Panc1 (cell line): ENCODE results near the gene HSPB8.

Source experiments
- CTCF ChIP-seq: fragments of 450-650 bp; IDR thresholded peaks from 2 replicates; pipeline ENCODE4 v1.5.1; 2017; ENCODE audit warnings: mild to moderate bottlenecking
- POLR2AphosphoS5 ChIP-seq: IDR thresholded peaks from 2 replicates; pipeline ENCODE4 v1.6.1; 2012; ENCODE audit warnings: mild to moderate bottlenecking, low read depth, low read length, moderate library complexity

DNA sequence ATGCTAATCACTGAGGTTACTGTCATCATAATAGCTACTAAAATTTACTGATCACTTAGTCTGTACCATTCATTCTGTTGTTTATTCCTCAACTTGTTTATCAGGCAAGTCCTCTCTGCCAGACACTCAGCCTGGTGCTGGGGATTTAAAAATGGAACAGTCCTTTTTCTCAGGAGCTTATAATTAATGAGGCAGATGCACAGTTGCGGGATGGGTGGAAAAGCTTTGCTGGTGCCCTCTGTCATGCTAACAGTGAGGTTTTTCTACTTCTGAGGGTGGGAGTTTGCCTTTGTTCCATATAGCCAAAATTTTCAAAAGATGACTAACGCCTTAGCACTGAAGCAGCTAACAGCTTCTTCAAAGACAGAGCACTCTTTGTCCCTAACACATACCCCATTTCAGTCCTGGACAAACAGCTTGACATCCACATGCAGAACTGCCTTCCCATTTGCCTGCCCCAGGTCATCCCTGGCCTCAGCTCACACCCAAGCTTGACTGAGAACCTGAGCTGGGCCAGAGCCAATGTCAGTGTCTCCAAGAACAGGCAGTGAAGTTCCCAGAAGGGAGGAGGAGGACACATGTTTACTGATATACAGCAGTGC is 30.8 kb upstream of the HSPB8 start:
- TF ChIP-seq CTCF (no peak), POLR2AphosphoS5 (no peak)
